Fibroblast of mammary gland (primary cell): ENCODE data around the gene C21orf58.

Experiments
- DNase-seq: peaks from one replicate; pipeline ENCODE4 v3.0.0-alpha.2; 2010; ENCODE audit warnings: low read depth
- H3K4me3 ChIP-seq: 2 replicates; pipeline ENCODE4 v1.5.1; 2011; ENCODE audit warnings: low read depth, mild to moderate bottlenecking, low read length, moderate library complexity; ENCODE audit not compliant: control insufficient read depth
- TF ChIP-seq, protein P1 (sequence below): conservative IDR thresholded peaks from 2 replicates; pipeline ENCODE4 v1.5.1; 2011; ENCODE audit warnings: low read depth, low read length, inconsistent platforms; ENCODE audit not compliant: control insufficient read depth, insufficient read depth

The C21orf58 gene

DNA sequence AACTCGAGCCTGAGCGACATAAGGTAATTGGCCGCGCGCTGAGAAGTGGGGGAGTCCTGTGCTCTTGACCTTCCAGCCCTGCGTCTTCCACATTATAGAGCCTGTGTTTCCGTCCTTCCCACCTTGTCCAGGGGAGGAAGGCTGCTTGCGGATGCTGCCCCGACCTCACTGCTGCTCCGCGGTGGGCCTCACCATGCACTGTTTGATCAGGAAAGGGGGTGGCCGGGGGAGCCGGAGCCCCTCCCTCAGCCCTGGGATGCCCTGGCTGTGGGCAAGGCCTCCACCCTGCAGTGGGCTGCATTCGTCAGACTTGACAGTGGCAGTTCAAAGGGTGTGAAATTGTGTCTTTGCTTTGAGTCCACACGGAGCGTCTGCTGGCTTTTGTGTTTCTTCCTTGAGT lies 30.4 kb upstream of the C21orf58 start:
- TF ChIP-seq, protein P1, sequence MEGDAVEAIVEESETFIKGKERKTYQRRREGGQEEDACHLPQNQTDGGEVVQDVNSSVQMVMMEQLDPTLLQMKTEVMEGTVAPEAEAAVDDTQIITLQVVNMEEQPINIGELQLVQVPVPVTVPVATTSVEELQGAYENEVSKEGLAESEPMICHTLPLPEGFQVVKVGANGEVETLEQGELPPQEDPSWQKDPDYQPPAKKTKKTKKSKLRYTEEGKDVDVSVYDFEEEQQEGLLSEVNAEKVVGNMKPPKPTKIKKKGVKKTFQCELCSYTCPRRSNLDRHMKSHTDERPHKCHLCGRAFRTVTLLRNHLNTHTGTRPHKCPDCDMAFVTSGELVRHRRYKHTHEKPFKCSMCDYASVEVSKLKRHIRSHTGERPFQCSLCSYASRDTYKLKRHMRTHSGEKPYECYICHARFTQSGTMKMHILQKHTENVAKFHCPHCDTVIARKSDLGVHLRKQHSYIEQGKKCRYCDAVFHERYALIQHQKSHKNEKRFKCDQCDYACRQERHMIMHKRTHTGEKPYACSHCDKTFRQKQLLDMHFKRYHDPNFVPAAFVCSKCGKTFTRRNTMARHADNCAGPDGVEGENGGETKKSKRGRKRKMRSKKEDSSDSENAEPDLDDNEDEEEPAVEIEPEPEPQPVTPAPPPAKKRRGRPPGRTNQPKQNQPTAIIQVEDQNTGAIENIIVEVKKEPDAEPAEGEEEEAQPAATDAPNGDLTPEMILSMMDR, result no peak
- DNase-seq, result no peak
- no peak overlapping the region for H3K4me3 ChIP-seq

DNA sequence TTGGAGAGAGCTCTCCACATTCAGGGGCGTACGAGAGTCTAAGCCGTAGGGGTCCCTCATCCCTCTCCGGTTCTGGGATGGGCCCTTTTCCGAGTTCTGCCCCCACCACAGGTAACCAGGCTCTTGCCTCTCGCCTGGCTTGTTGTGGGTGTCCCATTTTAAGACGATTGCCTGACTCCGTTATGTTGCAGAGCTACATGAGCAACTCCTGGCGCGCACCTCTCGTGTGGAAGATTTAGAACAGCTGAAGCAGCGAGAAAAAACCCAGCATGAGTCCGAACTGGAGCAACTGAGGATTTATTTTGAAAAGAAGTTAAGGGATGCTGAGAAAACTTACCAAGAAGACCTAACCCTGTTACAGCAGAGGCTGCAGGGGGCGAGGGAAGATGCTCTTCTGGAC lies 29.2 kb upstream of the C21orf58 start:
- TF ChIP-seq, protein P1, result no peak
- H3K4me3 ChIP-seq, result no peak overlapping the region
- DNase-seq, result no peak

DNA sequence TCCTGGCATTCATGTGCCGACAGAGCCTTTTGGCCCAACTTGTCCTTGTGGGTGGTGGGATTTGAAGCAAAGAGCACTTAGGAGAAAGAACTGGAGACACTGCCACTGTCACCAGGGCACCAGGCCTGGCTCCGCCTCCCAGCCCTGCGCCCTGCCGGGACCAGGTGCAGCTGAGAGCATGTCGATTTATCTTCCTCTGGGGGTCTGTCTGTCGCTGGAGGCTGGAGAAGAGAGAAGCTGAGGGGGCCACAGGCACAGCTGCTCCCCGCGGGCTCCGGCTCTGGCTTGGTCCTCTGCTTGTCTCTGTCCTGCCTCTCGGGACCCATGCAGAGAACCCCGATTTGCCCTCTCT lies 28.5 kb upstream of the C21orf58 start:
- DNase-seq, result no peak
- H3K4me3 ChIP-seq, result no peak overlapping the region
- TF ChIP-seq, protein P1, result no peak

DNA sequence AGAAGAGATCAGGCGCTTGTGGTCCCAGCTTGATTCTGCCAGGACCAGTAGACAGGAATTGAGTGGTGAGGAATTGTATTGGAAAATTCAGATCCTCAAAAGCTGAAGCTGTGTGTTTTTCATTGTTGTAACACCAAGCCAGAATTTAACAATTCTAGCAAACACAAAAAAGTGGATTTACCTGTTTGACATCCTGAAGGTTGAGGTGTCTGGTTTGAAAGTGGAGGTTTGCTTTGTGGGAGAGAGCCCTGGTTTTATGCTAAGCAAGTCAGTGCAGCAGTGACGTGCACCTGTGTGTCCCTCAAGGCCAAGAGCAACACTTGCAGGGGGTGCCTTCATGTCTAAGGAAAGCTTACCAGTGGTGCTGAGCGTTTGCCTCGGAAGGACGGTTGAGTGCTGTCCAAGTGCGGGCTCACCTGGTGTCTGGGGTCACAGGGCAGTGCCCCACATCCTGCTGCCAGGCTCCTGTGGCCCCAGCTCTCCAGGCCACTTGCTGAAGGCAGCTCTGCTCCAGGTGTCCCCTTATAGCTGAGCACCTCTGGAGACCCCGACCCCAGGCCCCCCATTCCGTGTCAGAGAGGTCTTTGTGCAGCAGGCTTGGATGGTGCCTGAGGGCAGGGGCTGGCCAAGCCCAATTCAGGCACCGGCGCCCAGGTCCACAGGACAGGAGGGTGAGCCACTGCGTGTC lies 27.9 kb upstream of the C21orf58 start:
- DNase-seq, result no peak
- H3K4me3 ChIP-seq, result no peak overlapping the region
- TF ChIP-seq, protein P1, result no peak

DNA sequence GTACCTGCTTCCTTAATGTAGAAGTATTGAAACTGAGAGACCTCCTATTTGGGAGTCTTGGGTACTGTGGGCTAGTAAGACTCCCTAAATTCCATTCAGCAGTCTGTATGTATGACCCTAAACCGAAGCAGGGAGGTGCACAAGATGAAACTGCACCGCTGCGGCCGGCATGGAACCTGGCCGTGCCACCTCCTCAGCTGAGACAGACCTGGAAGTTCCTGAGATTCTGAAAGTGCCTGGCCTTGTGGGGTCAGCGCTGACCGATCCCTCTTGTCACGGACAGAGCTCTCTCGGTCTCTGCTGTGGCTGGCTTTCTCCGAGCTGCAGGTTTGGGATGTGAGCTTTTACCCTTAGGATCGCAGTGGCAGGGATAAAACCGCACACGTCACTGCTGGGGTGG lies 27.3 kb upstream of the C21orf58 start:
- DNase-seq, result no peak
- TF ChIP-seq, protein P1, result no peak
- no peak overlapping the region for H3K4me3 ChIP-seq

DNA sequence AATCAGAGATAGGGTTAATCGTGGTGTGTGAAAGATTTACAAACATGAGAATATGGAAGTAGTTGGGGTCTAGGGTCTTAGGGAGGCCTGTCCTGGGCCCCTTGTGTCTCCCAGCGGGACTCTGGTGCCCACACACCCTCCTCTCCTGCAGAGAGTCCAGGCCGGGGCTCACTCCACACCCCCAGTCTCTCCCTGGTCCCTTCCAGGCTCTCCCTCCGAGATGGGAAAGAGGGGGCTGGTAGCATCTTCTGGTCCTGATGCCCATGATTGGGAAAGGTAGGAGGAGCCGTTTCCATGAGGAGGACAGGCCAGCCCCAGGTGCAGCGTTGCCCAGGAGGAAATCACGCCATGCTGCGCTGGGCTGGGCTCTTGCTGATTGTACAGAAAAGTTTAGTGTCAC lies 26.9 kb upstream of the C21orf58 start:
- H3K4me3 ChIP-seq, result no peak overlapping the region
- no peak for DNase-seq
- TF ChIP-seq, protein P1, result no peak
